ENCODE measurements around the gene DMWD.
A peak's percentile ranks its signal among the peaks of the same experiment; 100 is the strongest.

DMWD gene

DNA sequence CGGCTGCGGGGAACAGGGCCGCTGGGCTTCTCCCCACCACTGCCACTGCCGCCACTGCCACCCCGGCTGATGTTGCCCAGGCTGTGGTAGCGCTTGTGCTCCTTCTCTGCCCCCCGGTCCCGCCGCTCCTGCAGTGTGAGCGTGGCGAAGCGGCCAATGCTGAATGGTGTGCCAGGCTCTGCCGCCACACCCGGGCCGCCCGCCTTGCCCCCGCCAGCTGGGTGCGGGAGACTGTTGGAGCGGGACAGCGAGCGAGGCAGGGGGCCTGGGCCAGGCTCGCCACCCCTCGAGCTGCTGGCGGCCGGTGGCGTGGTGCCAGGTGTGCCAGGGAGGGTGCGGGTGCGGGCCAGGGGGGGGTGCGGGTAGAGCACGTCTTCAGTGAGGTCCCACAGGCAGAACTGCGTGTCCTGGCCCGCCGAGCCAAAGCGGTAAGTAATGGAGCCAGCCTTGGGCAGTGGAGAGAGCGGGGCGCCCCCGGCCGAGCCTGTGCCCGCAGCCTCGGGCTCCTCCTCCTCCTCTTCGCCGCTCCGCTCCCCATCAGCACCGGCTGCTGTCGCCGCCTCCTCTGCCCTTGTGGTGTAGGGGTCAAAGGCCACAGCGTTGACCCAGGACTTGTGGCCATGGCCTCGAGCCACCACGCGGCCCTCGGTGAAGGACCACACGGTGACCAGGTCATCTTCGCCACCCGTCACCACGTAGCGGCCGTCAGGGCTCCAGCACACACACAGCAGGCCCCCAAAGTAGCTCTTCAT is 6.7 kb downstream of the DMWD start:
- no peak for DNase-seq

DNA sequence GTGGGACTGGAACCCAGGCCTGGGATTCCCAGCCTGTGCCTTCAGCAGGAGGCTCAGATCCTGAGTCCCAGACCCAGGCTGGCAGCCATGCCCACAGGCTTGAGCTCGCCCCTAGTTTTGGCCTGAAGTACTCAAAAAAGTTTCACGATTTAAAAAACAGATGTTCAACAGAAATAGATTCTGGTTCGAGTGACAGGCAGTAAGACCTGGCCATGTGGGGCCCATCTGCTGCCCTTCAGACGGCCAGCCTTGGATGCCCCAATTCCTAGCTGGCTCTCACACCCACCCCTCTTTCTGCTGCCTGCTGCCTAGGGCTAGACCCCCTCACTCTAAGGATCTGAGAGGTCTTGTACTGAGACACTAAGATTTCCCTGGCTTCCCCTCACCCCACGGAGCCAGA is 7.5 kb downstream of the DMWD start:
- no peak for DNase-seq

DNA sequence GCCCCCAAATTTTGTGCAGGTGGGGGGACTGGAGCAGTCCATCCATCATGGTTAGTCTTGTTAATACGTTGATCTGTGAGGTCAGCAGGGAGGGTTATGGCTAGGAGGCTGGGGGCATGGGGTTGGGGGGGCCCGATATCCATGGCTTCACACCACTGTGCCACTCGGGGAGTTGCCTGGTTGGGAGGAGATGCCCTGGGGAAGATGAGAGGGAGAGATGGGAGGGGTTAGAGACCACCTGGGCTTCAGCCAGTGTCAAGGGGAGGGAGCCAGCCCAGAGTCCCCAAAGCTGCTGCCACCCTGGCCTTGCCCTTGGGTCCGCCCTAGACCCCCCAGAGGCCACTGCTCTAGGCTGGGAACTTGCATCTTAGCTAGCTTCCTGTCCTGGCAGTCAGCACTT is 8.5 kb downstream of the DMWD start:
- DNase-seq, result no peak

DNA sequence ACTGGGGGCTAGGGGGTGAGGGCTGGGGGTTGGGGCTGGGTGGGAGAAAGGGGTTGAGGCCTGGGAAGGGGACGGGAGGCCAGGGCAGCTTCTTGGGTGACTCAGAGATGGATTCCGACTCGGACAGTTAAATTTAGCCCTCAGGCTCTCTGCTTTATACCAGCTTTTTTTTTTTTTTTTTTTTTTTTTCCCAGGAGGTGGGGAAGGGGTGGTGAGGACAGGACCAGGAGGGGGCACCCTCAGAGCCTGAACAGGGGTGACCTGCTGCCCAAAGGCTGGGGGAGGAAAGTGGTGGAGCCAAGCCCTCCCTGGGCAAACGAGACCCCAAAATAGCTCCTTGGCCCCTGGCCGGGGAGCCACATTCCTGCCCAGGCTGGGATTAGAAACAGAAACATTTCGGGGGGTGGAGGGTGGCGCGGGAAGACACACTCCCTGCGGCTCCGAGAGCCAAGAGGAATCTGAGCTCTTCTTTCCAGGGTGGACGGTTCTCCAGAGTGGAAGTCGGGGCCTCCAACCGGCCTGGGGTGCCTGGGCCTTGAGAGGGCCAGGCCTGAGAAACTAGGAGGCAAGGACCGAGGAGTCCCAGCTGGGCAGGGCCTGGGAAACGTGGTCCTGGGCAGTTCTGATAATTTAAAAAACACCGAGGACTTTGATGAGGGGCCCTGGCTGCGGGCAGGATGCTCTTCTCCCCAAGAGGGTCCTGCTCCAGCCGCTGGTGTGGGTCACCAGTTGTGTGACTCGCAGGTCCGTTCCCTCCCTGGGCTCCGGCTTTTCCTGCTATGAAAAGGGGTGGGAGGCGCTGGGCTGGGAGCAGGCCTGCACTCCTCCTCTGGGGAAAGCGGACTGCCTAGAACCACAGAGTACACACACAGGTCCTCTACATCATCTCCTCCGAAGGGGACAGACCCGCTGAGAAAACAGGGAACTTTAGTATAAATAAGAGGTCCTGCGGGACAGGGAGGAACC is 9.5 kb downstream of the DMWD start:
- DNase-seq, result no peak

DNA sequence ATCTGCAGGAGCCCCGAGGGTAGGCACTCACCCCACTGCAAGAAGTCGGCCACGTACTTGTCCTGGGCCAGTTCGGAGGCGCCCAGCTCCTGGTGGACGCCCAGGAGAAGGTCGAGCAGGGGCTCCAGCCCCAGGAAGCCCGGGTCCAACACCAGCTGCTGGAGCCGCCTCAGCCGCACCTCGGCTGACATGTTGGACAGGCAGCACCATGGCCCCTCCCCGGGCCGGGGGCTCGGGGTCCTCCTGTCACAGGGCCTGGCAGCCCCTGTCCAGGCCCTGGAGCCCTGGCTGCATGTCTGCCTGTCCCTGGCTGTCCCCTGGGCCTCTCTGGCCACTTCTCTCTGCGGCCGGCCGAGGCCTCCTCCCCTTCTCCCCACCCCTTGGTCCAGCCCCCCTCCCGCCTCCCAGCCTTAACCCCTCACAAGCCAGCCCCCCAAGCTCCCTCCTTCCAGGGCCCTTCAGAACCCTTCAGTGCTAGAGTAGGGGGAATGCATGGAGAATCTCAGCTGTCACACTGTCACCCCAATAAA is 10.4 kb downstream of the DMWD start, which contains the start of gene DMPK:
TSS of gene DMPK (minus strand) at position 329 of the 530 bp plus-strand sequence. CDS start at position 191, 138 bp downstream.
- no peak for DNase-seq

DNA sequence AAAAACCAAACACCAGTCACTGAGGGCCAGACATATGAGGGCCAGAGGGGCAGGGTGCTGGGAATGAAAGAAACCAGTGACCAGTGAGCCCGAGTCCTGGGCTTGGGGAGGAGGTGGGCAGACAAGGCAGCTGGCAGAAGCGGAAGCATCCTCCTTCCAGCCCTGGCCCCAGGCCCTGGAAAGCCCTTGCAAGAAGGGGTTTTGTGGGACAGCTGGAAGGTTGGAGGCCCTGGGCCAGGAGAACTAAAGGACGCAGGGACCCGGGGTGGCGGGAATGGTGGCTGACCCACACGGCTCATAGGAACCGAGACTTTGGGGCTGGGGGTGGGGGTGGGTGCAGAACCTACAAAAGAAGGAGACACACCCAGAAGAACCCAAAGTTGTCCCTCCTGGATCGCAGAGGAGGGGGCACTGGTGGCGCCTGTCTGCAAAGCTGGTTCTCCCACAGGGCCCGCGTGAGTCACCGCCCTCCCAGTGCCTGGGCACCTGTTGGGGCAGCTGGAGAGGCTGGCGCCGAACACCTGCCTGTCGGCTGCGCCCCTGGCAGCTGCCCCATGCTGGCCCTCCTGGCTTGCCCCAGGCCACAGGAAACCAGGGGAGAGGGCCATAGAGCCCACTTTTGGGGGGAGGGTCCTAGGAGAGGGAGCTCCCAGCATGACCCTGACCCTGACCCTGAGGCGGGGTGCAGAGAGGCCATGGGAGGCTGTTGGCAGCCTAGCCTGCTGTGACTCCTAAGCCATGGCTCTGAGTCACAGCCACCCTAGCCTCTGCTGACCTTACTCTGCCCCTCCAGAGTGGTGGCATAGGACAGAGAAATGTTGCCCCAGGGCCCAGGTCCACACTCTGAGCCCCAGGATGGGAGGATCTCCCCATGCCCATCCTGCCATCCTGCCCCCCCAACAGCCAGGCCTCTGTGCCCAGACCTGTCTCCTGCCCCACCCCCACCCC is 11.2 kb downstream of the DMWD start:
- no peak for DNase-seq

DNA sequence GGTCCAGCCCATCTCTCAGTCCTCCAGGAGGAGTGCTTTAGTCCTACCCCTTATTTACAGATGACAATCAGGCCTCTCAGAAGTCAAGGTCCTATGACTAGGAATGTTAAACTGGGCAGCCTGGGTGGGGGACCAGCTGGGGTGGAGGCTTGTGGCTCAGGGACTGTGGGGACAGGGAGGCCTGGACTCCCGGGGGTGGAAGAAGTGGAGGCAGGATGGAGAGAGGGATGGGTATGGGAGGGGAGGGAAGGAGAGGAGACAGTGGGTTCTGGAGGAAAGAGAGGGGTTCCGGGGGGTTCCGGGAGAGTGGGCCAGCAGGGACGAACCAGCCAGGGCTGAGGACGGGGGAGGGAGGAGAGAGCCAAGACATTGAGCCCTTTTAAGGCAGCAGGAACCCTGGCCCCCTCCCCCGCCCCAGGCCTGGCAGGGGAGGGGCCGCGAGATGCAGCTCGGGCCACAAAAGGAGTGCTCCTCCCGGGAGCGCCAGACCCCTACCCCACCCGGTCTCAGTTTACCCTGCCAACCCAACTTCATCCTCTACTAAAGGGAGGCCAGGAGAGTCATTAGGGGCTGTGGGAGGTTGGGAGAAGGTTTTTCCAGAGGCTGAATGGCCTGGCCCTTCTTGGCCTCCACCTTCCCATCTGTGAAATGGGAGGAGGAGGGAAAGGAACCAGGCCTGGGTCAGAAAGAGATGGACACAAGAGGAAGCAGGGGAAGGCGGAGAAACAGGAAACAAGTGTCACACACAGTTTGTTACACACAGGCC is 12.0 kb downstream of the DMWD start:
- DNase-seq, result no peak

DNA sequence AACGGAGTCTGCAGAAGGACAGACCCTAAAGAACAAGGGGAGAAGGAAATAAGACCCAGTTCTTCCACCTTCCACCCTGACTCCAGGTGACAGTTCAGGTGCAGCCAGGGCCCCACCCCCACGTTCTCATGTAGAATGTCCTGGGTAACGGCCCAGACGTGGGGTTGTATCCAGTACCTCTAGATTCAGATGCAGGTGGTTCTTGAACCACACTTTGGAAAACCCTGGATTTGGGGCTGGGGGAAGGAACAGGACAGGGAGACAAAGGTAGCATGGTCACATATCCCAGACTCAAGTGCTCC is 12.5 kb downstream of the DMWD start:
- no peak for DNase-seq

DNA sequence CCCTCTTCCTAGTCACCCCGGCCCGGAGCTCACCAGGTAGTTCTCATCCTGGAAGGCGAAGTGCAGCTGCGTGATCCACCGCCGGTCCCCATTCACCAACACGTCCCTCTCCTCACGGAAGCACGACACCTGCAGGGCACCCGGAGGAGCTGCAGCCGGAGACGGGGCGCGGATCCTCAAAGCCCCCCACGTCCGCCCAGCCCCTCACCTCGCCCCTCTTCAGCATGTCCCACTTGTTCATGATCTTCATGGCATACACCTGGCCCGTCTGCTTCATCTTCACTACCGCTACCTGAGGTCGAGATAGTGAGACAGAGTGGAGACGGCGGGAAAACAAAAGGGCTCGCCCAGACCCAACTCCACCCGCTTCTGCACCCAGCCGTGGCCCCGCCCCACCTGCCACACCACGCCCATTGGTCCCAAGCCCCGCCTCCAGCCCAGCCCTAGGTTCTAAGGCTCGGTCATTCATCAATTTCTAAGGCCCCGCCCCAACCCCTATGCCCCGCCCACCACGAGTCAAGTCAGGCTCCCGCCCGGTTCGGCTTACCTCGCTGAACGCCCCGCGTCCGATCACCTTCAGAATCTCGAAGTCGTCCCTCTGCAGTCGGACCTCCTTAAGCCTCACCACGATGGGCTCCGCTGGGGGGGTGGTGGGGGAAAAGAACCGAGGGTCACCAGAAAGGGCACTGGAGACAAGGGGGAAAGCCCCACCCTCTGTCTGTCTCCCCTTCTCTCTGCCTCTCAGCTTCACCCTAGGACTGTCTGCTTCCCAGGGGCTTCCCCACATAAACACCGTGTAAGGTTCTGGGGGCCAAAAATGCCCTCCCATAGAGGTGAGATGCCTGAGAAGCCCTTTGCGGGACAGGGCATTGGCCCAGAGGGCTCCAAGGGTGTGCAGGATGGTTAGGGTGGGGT is 13.2 kb downstream of the DMWD start:
- DNase-seq, result peak; percentile 87

DNA sequence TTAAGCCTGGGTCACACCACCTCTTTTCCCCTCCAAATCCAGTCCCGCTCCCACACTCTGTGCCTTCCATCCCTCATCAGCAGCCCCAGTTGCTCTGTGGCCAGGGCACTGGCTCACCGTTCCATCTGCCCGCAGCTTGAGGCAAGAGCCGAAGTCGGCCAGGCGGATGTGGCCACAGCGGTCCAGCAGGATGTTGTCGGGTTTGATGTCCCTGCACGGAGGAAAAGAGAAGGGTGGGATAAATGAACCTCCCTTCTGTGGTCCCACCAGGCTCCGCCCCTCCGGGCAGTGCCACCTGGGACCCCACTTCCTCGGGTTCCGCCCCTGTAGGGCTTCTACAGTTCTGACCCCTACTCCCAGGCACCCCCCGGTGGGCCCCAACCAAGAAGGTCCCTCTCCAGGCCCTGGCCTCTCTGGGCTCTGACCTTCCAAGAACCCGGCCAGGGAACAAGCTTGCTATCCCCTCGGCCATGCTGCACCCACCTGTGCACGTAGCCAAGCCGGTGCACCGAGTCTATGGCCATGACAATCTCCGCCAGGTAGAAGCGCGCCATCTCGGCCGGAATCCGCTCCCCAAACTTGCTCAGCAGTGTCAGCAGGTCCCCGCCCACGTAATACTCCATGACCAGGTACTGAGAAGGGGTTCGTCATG is 14.5 kb downstream of the DMWD start:
- DNase-seq, result no peak

DNA sequence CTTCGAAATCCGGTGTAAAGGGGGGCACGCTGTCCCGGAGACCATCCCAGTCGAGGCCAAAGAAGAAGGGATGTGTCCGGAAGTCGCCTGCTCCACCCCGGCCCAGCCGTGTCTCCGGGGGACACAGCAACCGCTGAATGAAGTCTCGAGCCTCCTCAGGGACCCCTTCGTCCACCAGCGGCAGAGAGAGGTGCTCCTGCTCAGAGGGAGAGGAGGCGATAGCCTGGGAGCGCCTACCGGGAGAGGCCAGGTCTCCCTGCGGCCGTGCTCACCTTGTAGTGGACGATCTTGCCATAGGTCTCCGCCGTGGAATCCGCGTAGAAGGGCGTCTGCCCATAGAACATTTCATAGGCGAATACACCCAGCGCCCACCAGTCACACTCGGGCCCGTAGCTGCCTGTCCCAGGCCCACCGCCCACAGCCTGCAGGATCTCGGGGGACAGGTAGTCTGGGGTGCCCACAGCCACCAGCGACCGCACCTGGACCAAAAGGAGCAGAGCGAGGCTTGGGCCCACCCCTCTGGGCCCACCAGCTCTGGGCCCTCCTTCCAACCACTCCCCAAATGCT is 15.2 kb downstream of the DMWD start:
- DNase-seq, result no peak

DNA sequence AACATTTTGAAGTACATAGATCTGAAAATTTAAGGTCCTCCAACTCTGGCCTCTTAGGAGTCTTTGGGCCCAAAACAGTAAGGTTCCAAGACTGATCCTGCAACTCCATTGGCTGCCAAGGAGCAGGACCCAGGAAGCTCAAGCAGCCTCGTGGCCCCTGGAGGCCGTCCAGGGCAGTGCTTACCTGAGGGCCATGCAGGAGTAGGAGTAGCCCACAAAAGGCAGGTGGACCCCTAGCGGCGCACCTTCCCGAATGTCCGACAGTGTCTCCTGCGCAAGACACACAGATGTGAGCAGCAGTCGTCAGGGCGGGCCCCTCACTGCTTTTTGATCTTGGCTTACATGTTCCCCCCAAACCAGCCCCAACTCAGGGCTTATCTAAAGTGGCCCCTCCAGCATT is 17.9 kb downstream of the DMWD start:
- DNase-seq, result no peak

DNA sequence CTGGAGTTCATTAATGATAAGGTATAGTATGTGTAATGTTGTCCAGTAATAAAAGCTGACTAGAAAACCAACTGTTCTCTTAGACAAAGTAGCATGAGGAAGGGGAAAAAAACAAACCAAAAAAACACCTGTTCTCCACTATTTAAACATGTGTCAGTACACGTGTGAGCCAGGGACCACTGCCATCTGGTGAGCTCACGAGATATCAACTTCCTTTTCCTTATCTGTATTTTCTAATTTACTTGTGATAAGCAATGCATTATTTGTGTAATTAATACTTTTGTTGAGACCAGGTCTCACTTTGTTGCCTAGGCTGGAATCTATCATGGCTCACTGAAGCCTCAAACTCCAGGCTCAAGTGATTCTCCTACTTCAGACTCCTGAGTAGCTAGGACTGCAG is 19.3 kb downstream of the DMWD start:
- no peak for DNase-seq

DNA sequence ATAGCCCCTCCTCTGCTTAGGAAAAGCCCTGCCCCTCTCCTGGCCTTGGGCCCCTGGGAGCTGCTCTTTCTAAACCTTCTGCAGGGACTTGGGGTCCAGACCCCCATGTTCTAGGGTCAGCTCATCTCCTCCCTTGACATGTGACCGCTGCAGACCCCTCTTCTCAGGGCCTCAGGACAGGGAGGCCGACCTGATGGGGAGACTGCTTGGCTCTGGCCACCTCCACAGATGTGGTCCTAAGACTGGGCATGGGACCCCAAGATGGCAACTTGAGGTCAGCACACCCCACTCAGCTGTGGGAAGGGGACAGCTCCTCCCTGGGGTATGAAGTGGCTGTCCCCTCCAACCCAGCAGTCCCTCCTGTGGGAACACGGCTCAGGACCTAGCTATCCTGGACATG is 19.7 kb downstream of the DMWD start:
- DNase-seq, result no peak

DNA sequence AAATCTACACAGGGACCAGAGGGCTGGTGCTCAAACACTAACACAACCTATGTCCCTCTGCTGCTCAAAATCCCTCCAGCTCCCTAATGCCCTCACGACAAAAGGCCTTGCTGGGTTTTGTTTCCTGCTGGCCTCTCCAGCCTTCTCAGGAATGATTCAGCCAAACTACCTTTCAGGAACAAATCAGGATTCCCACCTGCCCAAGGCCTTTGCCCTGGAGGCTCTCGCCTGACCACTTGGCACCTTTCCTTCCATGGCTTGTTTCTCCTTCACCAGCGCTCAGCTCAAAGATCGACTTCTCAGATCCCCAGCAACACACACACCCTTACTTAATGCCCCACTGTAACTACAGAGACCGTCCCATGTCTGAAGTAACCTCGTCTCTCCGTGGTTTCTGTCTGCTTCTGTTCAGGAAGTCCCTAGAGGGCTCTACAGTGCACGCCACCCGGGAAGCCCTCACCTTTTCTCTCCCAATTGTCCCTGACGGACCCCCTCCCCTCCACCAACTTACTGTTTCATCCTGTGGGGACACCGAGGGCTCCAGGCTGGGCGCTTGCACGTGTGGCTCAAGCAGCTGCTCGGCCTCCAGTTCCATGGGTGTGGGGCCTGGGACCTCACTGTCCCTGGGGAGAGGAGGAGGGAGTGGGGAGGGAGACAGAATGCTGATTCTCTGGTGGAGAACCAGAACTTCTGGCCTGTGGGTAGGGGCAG is 20.4 kb downstream of the DMWD start:
- no peak for DNase-seq

DNA sequence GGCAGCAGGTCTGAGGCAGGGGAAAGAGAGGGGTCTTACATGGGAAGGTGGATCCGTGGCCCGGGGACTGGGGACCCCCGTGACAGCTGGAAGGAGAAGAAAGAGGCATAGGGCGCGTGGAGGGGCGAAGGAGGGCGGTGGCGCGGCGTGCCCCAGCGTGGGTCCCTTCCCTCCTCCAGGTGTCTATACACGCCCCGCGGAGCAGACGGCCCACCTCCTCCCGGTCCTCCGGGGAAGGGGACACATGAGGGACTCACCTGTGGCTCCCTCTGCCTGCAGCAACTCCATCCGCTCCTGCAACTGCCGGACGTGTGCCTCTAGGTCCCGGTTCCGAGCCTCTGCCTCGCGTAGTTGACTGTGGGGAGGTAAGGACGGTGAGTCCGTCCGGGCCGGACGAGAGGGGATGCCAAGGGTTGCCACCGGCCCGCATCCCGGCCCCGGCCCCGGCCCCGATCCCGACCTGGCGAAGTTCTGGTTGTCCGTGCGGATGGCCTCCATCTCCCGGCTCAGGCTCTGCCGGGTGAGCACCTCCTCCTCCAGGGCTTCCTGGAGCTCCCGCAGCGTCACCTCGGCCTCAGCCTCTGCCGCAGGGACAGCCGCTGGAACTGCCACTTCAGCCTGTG is 21.2 kb downstream of the DMWD start:
- no peak for DNase-seq

DNA sequence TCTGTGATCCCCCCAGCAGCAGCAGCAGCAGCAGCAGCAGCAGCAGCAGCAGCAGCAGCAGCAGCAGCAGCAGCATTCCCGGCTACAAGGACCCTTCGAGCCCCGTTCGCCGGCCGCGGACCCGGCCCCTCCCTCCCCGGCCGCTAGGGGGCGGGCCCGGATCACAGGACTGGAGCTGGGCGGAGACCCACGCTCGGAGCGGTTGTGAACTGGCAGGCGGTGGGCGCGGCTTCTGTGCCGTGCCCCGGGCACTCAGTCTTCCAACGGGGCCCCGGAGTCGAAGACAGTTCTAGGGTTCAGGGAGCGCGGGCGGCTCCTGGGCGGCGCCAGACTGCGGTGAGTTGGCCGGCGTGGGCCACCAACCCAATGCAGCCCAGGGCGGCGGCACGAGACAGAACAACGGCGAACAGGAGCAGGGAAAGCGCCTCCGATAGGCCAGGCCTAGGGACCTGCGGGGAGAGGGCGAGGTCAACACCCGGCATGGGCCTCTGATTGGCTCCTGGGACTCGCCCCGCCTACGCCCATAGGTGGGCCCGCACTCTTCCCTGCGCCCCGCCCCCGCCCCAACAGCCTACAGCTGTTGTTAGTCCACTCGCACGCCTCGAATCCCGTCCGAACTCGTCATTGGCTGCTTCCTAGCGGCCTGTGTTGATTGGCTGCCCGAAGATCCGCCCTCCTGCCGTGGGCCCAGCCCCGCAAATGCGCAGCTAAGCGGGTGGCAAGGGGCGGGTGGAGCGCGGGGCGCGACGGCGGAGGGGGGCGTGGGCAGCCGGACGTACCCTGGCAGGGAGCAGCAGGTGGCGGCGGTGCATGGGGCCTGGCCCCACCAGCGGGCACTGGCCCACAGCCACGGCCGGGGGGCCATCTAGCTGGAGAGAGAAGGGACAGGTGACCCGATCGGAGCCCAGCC is 22.2 kb downstream of the DMWD start:
- DNase-seq, result peak; percentile 94

DNA sequence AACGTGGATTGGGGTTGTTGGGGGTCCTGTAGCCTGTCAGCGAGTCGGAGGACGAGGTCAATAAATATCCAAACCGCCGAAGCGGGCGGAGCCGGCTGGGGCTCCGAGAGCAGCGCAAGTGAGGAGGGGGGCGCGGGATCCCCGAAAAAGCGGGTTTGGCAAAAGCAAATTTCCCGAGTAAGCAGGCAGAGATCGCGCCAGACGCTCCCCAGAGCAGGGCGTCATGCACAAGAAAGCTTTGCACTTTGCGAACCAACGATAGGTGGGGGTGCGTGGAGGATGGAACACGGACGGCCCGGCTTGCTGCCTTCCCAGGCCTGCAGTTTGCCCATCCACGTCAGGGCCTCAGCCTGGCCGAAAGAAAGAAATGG is 22.8 kb downstream of the DMWD start:
- DNase-seq, result no peak

Data from activated T-cell treated with anti-CD3 and anti-CD28 coated beads, Interleukin-2, amount 50 U/mL, for 1 hour (primary cell).